Vagina (tissue), 2 donors: ENCODE results near the gene DNAJC30.

ENCODE experiments used
- POLR2A ChIP-seq, 2 donors: fragments of 450-650 bp; IDR thresholded peaks; one replicate each; pipeline ENCODE4 v1.6.1; 2017; ENCODE audit warnings: antibody characterized with exemption in 2 of 2, mild to moderate bottlenecking in 2 of 2, moderate library complexity in 2 of 2
- POLR2AphosphoS5 ChIP-seq, 2 donors: sonication (generic); formaldehyde crosslinking; IDR thresholded peaks; one replicate each; pipeline ENCODE4 v1.9.0; 2017; ENCODE audit warnings: antibody characterized with exemption in 2 of 2, mild to moderate bottlenecking in 2 of 2, low read depth in 1 of 2; ENCODE audit not compliant: insufficient read depth in 1 of 2
- TF ChIP-seq, protein P1 (sequence below), 3 experiments: fragments of 450-650 bp in 2 of 3; fragments of 200-600 bp in 1 of 3; sonication (generic) in 1 of 3; IDR thresholded peaks; one replicate each; pipeline ENCODE4 v1.5.1; 2017 to 2019; ENCODE audit warnings: antibody characterized with exemption in 3 of 3, mild to moderate bottlenecking in 2 of 3, moderate library complexity in 2 of 3

DNA sequence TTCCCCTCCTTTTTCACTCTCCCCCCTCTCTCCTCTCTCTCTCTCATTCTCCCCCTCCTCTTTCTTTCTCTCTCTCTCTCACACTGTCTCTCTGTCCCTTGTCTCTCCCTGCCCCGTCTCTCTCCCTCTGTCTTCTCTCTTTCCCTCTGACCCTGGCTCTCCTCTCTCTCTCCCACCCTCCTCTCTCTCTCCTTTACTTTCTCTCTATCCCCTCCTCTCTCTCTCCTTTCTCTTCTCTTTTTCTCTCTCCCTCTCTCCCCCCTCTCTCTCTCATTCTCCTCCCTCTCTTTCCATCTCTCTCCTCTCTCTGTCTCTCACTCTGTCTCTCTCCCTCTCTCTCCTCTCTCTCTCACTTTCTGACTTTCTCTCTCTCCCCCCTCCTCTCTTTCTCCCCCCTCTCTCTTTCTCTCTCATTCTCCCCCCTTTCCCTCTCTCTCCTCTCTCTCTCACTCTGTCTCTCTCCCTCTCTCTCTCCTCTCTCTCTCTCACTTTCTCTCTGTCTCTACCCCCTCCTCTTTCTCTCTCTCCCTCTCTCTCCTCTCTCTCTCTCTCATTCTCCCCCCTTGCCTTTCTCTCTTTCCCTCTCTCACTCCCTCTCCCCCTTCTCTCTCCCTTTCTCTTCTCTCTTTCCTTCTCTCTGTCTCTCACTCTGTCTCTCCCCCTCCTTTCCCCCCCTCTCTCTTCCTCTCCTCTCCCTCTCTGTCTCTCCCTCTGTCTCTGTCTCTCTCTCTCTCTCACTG, 34.5 kb downstream of the DNAJC30 start:
- TF ChIP-seq POLR2A (IDR thresholded peaks at IDR 0.05) (no peak), POLR2AphosphoS5 (IDR thresholded peaks at IDR 0.05; ENCODE audit: insufficient read depth in 1 of 2, low read depth in 1 of 2) (no peak)
- TF ChIP-seq, protein P1, sequence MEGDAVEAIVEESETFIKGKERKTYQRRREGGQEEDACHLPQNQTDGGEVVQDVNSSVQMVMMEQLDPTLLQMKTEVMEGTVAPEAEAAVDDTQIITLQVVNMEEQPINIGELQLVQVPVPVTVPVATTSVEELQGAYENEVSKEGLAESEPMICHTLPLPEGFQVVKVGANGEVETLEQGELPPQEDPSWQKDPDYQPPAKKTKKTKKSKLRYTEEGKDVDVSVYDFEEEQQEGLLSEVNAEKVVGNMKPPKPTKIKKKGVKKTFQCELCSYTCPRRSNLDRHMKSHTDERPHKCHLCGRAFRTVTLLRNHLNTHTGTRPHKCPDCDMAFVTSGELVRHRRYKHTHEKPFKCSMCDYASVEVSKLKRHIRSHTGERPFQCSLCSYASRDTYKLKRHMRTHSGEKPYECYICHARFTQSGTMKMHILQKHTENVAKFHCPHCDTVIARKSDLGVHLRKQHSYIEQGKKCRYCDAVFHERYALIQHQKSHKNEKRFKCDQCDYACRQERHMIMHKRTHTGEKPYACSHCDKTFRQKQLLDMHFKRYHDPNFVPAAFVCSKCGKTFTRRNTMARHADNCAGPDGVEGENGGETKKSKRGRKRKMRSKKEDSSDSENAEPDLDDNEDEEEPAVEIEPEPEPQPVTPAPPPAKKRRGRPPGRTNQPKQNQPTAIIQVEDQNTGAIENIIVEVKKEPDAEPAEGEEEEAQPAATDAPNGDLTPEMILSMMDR (IDR thresholded peaks at IDR 0.05) = no peak
